ENCODE results near the gene TIMP3.

- TF ChIP-seq CTCF (IDR thresholded peaks at IDR 0.05) (no peak), POLR2A (IDR thresholded peaks at IDR 0.05) (no peak), EP300 (IDR thresholded peaks at IDR 0.05) (no peak), POLR2AphosphoS5 (IDR thresholded peaks at IDR 0.05) (no peak)
Observed at GRCh38 chr22:32829451-32829851, 27.9 kb downstream of the TIMP3 start.

All from stomach (tissue), 4 donors.